ENCODE data around the gene CAPSL. TPM values are rescaled to one million over a fixed set of nuclear protein-coding genes. Genes with fewer than 3 reads are reported as not detected.
"Not testable (repeated sequence)": the region's sequence is repeated elsewhere in the genome, so short reads cannot be mapped to it uniquely, and the experiment has no call there.

CAPSL gene
- total RNA-seq, 1 donor from 2014 or later = not detected

- no peak for DNase-seq
Observed at GRCh38 chr5:35876454-35876853, 62.0 kb downstream of the CAPSL start.

GRCh38 chr5:35870605-35871004 is 67.8 kb downstream of the CAPSL start:
- DNase-seq = no peak

GRCh38 chr5:35869685-35870277 is 68.6 kb downstream of the CAPSL start:
- DNase-seq = no peak

- no peak for DNase-seq
Observed at GRCh38 chr5:35867998-35868397, 70.4 kb downstream of the CAPSL start.

- no peak for DNase-seq
Observed at GRCh38 chr5:35863159-35863558, 75.3 kb downstream of the CAPSL start.

GRCh38 chr5:35862126-35862525 is 76.3 kb downstream of the CAPSL start:
- no peak for DNase-seq

GRCh38 chr5:35861718-35862117 is 76.7 kb downstream of the CAPSL start:
- no peak for DNase-seq

GRCh38 chr5:35860686-35861085 is 77.7 kb downstream of the CAPSL start:
- no peak for DNase-seq

GRCh38 chr5:35859101-35859661 is 79.2 kb downstream of the CAPSL start:
- no peak for DNase-seq

GRCh38 chr5:35857606-35858205 is 80.7 kb downstream of the CAPSL start:
- DNase-seq = no peak

- no peak for DNase-seq
Observed at GRCh38 chr5:35856765-35857351, 81.6 kb downstream of the CAPSL start, which contains the start of gene IL7R. Gene IL7R, plus strand, starts transcription at chr5:35856891. Its CDS starts 87 bp downstream, at chr5:35856978.

GRCh38 chr5:35856186-35856764 is 82.1 kb downstream of the CAPSL start:
- not testable (repeated sequence) for DNase-seq

GRCh38 chr5:35855187-35855586 is 83.2 kb downstream of the CAPSL start:
- DNase-seq = no peak

Small RNA genes lying within 50 kb of the gene (small RNA-seq; reads per million reads assigned to genes)
- gene AC112204.1 (ENCODE audit: low replicate concordance) = not detected

Other genes starting within 250 kb of the CAPSL start
- gene IL7R, start 81.7 kb downstream of the CAPSL start, total RNA-seq = 0.72 TPM
- 26.6 TPM for gene UGT3A1, start 52.8 kb upstream of the CAPSL start, total RNA-seq
- 0.21 TPM for gene UGT3A2, start 128.3 kb upstream of the CAPSL start, total RNA-seq
- gene LMBRD2, start 213.3 kb upstream of the CAPSL start, total RNA-seq = 41.0 TPM
- 65.9 TPM for gene SKP2, start 213.5 kb upstream of the CAPSL start, total RNA-seq

All from tongue (tissue), 3 donors.